HCT116 (cell line): Measurements from ENCODE around the gene LDHAL6B.

Experiments used
- CEBPB ChIP-seq: IDR thresholded peaks from 2 replicates; pipeline ENCODE4 v1.6.1; 2012; ENCODE audit warnings: low read depth
- CTCF ChIP-seq, 3 experiments: fragments of 200-600 bp in 1 of 3; sonication (generic) in 1 of 3; IDR thresholded peaks in 2 of 3; conservative IDR thresholded peaks in 1 of 3; 2 replicates each; pipeline ENCODE4 v1.5.1; 2012 to 2017; ENCODE audit warnings: low read depth in 2 of 3, low read length in 2 of 3, antibody characterized with exemption in 1 of 3, borderline replicate concordance in 1 of 3, control low read depth in 1 of 3, mild to moderate bottlenecking in 1 of 3, mixed read lengths in 1 of 3, mixed run types in 1 of 3, moderate library complexity in 1 of 3; ENCODE audit not compliant: insufficient read depth in 1 of 3
- EZH2phosphoT487 ChIP-seq: fragments of 200-600 bp; IDR thresholded peaks from 2 replicates; pipeline ENCODE4 v1.6.1; 2018; ENCODE audit warnings: antibody characterized with exemption, borderline replicate concordance
- FOSL1 ChIP-seq: IDR thresholded peaks from 2 replicates; pipeline ENCODE4 v1.6.1; 2012; ENCODE audit warnings: low read depth
- POLR2A ChIP-seq: IDR thresholded peaks from 2 replicates; pipeline ENCODE4 v1.7.0; 2011; ENCODE audit warnings: borderline replicate concordance; ENCODE audit not compliant: insufficient read depth, insufficient read length; ENCODE audit errors: extremely low read depth
- POLR2AphosphoS5 ChIP-seq: IDR thresholded peaks from 2 replicates; pipeline ENCODE4 v1.6.1; 2011; ENCODE audit warnings: mild to moderate bottlenecking, low read depth, low read length, moderate library complexity
- ZNF274 ChIP-seq: fragments of 200-500 bp; sonication (Bioruptor generic); IDR thresholded peaks from 2 replicates; pipeline ENCODE4 v1.6.1; 2014; ENCODE audit warnings: mild to moderate bottlenecking, low read depth, low read length, inconsistent platforms

DNA sequence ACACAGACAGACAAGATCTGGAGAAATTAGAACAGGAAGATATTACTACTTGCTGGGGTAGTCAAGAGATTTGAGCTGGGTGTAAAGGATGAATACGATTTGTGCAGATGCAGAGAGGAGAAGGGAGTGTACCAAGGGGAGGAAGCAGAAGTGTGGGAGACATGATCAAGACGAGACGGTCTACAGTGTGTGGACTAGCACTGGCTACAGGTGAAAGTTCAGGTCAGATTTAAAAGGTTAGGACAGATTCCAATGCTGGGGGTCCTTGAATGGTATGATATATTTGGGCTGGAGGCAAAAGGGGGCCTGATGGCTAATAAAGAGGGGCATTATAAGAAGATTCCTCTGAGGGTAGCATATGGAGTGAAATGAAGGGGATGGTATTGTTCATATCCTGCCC lies 12.1 kb downstream of the LDHAL6B start:
- TF ChIP-seq POLR2AphosphoS5 (no peak), CTCF (IDR thresholded peaks at IDR 0.05 in 2 of 3, conservative IDR thresholded peaks at IDR 0.05 in 1 of 3; ENCODE audit: borderline replicate concordance in 1 of 3, insufficient read depth in 1 of 3, low read depth in 2 of 3, low read length in 2 of 3) (no peak), EZH2phosphoT487 (no peak), CEBPB (no peak), FOSL1 (no peak), ZNF274 (no peak), POLR2A (no peak)
